Measurements from ENCODE around the gene TMEM125. TPM values are rescaled to one million over a fixed set of nuclear protein-coding genes. Genes with fewer than 3 reads are reported as not detected.

TMEM125 gene
- total RNA-seq, 3 donors from 2014 or later, result 31.9 to 71.6 (median 40.6) TPM

DNA sequence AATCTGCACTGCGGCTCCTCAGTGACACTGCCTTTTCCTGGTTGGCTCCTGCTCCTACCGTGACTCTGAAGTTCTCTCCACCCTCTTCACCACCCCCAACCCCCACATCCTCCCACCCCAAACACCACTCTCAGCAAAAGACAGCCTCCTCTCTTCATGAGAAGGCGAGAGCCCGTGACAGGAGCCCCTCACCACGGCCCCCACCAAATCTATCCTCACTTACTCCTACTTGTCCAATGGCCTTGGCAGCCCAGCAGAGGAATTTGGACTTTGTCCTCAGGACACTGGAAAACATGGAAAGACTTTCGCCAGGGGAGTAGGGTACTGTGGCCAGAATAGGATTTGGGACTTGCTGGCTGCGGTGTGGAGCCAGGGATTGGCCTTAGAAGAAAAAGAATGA is 6.9 kb downstream of the TMEM125 start:
- no peak for ATAC-seq
- H3K4me1 ChIP-seq (ENCODE audit: low read depth), result peaks cover 3% of the 10 kb centered on the region

DNA sequence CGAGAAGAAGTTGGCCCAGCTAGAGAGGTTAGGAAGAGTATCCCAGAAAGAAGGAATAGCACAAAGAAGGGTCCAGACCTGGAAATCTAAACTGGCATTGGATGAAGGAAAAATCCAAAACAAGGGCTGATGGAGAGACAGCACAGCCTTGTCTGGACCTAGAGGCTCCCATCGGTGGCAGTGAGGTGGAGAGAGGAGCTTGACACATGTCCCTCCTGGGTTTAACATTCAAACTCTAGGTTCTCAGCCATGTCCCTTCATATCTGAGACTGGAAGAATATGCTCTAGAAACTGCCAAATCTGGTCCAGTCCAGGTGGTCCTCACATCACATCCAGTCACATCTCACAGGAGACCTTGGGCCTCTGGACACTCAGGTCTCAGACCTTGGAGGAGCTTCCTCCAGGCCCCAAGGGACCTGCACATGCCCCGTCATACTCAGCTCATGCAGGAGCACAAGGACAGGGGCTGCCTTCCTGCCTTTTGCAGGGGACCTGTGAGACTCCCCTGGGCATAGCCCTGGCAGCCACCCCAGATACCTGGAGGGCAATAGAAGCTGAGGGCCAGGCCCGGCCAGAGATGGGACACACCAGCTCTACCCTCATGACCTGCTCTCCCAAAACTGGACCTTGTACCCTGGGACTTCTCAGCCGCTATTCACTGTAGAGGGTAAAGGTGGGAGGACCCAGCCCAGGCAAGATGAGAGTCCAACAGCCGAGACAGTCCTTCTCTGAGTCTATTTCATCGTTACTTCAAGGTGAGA is 7.5 kb downstream of the TMEM125 start:
- intact Hi-C loops (cut with DNase I, micrococcal nuclease), result no loop called here
- Histone ChIP-seq H3K9me3 (no peaks in the 10 kb centered on the region), H3K36me3 (ENCODE audit: low read depth) (no peaks in the 10 kb centered on the region), H3K4me1 (ENCODE audit: low read depth) (peaks cover 2% of the 10 kb centered on the region), H3K4me3 (no peak overlapping the region)
- DNase-seq (no peak), ATAC-seq (peak; percentile 41)
- TF ChIP-seq, protein P1, sequence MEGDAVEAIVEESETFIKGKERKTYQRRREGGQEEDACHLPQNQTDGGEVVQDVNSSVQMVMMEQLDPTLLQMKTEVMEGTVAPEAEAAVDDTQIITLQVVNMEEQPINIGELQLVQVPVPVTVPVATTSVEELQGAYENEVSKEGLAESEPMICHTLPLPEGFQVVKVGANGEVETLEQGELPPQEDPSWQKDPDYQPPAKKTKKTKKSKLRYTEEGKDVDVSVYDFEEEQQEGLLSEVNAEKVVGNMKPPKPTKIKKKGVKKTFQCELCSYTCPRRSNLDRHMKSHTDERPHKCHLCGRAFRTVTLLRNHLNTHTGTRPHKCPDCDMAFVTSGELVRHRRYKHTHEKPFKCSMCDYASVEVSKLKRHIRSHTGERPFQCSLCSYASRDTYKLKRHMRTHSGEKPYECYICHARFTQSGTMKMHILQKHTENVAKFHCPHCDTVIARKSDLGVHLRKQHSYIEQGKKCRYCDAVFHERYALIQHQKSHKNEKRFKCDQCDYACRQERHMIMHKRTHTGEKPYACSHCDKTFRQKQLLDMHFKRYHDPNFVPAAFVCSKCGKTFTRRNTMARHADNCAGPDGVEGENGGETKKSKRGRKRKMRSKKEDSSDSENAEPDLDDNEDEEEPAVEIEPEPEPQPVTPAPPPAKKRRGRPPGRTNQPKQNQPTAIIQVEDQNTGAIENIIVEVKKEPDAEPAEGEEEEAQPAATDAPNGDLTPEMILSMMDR (IDR thresholded peaks at IDR 0.05), result no peak

More for the DNA sequence above, 6.9 kb downstream of the TMEM125 start:
- H3K36me3 ChIP-seq (ENCODE audit: low read depth), result no peaks in the 10 kb centered on the region
- H3K9me3 ChIP-seq, result no peaks in the 10 kb centered on the region
- no peak overlapping the region for H3K4me3 ChIP-seq
- peak in 1 of 3 donors; percentile 13 for DNase-seq
- TF ChIP-seq, protein P1 (IDR thresholded peaks at IDR 0.05), result no peak
- intact Hi-C loops (cut with DNase I, micrococcal nuclease), result no loop called here

DNA sequence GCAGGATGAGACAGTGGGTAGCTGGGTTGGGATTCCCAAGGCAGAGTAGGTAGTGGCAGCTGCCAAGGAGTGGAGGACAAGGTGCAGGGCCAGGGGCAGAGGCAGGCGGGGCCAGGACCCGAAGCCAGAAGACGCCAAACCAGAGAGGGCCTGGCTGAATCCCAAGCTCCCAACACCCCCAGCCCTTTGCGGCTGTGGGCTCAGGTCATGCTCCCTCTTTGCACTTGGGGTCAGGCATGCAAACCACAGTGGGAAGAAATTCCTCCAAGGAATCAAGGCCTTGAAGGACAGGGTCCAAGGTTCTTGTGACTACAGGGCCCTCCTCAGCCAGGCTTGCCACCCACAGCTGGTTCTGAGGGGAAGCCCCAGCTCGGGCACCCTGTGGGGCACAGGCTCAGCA is 9.4 kb downstream of the TMEM125 start:
- Histone ChIP-seq H3K4me3 (no peak overlapping the region), H3K9me3 (no peaks in the 10 kb centered on the region), H3K36me3 (ENCODE audit: low read depth) (no peaks in the 10 kb centered on the region), H3K4me1 (ENCODE audit: low read depth) (peaks cover 2% of the 10 kb centered on the region)
- intact Hi-C loops (cut with DNase I, micrococcal nuclease), result no loop called here
- DNase-seq, result no peak
- ATAC-seq, result no peak
- TF ChIP-seq, protein P1 (IDR thresholded peaks at IDR 0.05), result no peak

DNA sequence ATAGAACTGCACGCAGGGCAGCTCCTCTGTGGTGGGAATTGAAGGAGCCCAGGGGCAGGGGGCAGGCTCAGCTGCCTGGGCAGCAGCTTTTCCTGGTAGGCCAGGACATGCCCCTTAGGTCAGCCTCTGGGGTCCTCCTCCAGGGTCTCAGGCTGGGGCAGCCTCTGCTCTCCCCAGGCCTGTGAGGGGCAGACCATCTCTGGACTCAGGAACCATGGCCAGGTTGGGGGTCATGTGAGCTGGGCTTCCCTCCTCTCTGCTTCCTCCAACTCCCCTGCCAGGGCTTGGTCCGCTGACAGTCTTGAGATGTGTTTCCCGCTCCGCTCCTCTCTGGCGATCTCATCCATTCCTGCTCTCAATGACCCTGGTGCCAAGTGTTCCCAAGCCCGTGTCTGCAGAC is 9.9 kb downstream of the TMEM125 start:
- peak in 1 of 3 donors; percentile 25 for DNase-seq
- no peaks in the 10 kb centered on the region for H3K9me3 ChIP-seq
- intact Hi-C loops (cut with DNase I, micrococcal nuclease), result no loop called here
- no peak overlapping the region for H3K4me3 ChIP-seq
- H3K36me3 ChIP-seq (ENCODE audit: low read depth), result no peaks in the 10 kb centered on the region
- TF ChIP-seq, protein P1 (IDR thresholded peaks at IDR 0.05), result no peak
- no peak for ATAC-seq
- H3K4me1 ChIP-seq (ENCODE audit: low read depth), result no peaks in the 10 kb centered on the region

DNA sequence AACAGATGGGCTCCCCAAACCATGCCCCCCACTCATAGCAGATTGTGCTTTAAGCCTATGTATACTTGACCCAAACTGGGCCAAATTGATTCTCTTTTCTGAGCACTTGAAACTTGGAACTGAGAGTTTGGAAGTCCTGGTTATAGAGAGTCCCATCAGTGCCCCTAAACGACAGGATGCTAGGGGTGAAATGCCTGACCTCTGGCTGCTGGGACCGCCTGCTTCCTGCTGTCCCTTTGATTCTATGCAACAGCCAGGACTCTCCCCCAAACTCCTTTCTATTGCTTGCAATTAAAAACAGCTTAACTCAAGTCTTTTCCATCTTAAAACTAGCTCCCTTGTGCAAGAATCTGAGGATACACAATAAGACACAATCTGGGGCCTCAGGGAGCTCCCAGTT is 10.9 kb downstream of the TMEM125 start:
- H3K36me3 ChIP-seq (ENCODE audit: low read depth), result no peaks in the 10 kb centered on the region
- H3K4me3 ChIP-seq, result no peak overlapping the region
- ATAC-seq, result no peak
- TF ChIP-seq, protein P1 (IDR thresholded peaks at IDR 0.05), result no peak
- H3K9me3 ChIP-seq, result no peaks in the 10 kb centered on the region
- intact Hi-C loops (cut with DNase I, micrococcal nuclease), result no loop called here
- no peaks in the 10 kb centered on the region for H3K4me1 ChIP-seq (ENCODE audit: low read depth)
- no peak for DNase-seq

All from mucosa of descending colon (tissue), 3 donors.